Limb (tissue), 2 donors: ENCODE data around the gene PMAIP1.

Experiments
- DNase-seq, 2 donors: peaks; one replicate each; pipeline ENCODE4 v3.0.0-alpha.2; 2016; ENCODE audit errors: extremely low spot score in 2 of 2

Gene PMAIP1

DNA sequence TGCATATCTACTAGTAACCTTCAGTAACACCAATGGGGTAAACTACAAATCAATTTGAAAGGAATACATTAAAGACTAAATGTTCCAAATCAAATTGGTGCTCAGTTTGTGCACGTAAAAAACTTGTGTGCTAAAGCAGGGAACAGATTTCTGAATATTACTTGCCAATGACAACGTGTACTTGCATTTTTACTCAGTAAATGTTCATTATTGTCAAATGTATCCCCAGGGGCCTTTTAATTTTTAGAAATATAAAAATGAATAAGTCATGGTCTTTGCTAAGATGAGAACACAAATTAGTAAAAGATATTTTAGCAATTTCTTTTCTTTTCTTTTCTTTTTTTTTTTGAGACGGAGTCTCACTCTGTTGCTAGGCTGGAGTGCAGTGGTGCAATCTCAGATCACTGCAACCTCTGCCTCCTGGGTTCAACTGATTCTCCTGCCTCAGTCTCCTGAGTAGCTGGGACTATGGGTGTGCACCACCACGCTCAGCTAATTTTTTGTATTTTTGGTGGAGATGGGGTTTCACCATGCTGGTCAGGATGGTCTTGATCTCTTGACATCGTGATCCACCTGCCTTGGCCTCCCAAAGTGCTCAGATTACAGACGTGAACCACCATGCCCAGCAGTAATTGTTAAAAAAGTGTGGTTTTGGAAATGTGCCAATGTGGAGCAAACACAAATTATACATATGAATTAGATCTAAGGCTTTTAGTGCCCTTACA lies 52.6 kb downstream of the PMAIP1 start:
- DNase-seq = no peak
